GM21528 (cell line): ENCODE data around the gene KPNB1.

Experiments used
- ATAC-seq: cut with Tn5 transposase; IDR thresholded peaks from one replicate; pipeline ENCODE4 v1.9.1; 2021; ENCODE audit warnings: mild to moderate bottlenecking, moderate library complexity; ENCODE audit not compliant: unreplicated experiment, low FRiP score

The KPNB1 gene

DNA sequence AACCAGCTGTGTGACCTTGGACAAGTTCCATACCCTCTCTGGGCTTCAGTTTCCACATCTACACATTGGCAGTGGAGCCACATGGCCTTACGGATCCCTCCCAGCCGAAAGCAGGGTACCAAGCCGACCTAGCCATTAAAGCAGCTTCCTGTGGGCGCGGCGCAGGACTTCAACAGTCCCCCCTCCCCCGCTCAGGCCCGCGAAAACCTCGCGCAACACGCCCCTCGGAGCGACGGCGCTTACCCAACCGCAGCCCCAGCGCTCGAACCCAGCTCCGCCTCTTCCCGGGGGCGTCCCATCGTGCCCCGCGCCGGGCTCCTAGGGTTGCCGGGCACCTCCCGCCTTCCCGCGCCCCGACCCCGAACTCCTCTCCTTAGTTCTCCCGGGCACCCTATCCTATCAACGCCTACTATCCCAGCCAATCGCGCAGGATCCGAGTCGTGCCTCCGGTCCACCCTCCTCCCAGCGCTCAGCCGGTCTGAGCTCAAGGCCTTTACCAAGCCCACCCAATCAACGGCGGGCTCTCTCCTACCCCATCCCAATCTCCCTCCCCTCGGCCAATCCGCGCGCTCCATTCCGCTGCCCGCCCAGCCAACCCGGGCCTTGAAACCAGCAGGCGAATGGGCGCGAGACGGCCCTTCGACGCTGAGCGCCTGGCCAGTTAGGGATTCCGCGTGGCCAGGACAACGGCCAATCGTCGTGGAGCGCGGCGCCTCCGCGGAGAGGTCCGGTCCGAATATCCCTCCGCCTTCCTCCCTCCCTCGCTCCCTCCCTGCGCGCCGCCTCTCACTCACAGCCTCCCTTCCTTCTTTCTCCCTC lies at the start of gene KPNB1:
Gene KPNB1, plus strand, starts transcription at position 767 of the 819 bp plus-strand sequence. CDS start 326 bp downstream, outside the sequence.
- ATAC-seq: peak; percentile 85

DNA sequence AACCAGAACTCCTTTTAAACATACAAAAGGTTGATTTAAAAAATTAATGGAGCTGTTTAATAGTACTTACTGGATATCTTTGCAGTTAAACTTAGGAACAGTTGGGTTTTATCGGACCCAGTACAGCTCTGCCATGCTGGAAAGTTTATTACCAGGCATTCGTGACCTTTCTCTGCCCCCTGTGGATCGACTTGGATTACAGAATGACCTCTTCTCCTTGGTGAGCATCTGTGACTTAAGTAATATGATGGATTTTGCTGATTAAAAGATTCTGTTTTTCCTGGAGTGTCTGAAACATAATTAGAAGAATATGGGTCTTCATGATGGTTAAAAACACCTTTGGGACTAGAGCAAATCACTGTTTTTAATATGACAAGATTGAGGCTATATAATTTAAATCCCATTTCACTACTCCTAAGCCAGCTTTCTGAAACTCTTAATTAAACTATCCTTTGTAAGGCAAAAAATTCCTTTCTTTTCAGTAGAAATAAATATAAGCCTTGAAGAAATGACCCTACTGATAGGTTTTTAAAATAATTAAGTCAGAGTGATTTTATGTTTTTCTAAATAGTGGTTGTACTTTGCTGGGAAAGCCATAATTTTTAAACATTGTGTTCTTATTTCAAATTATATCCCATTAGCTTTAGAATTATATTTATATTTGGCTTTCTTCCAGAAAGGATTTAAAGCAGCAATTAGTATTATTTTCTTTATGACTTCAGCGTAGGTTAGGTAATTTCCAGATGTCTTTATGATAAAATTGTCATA lies 45.7 kb upstream of the KPNB1 start:
- ATAC-seq: no peak

- ATAC-seq: no peak
These were observed 45.2 kb upstream of the KPNB1 start for GRCh38 chr17:47604598-47604927.

DNA sequence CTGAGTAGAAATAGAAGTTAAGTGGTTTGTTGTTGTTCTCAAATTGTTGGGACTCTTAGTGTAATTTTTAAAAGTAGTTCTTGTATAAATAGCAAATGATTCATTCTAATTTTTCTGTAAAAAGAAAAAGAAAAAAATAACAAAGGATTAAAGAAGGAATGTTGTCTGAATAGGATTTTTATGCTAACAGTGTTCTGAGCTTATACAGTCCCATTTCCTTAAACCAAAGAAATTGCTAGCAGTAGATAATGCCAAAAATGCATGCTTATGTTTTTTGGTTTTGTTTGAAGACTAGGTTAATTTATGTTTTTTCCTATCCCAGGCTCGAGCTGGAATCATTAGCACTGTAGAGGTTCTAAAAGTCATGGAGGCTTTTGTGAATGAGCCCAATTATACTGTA lies 44.7 kb upstream of the KPNB1 start:
- ATAC-seq: no peak

DNA sequence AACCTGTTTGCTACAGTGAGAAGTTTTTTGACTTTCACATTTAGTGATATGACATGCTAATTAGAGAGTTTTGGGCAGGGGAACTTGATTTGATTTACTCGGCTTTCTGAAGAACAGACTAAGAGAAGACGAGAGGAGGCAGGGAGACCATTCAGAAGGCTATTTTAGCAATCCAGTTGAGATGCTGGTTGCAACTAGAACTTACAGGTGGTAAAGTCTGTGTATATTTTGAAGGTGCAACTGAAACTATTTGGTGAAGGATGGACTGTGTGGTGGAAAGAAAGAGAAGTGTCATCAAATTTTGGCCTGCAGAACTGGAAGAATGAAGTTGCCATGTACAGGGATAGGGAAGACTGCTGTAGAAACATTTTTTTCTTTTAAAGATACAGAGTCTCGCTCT lies 42.2 kb upstream of the KPNB1 start:
- no peak for ATAC-seq

GRCh38 chr17:47611372-47612350 lies 38.1 kb upstream of the KPNB1 start:
- ATAC-seq: no peak

- no peak for ATAC-seq
These were observed 33.8 kb upstream of the KPNB1 start for GRCh38 chr17:47615766-47616424.

- no peak for ATAC-seq
These were observed 31.3 kb upstream of the KPNB1 start for GRCh38 chr17:47618410-47618809.

DNA sequence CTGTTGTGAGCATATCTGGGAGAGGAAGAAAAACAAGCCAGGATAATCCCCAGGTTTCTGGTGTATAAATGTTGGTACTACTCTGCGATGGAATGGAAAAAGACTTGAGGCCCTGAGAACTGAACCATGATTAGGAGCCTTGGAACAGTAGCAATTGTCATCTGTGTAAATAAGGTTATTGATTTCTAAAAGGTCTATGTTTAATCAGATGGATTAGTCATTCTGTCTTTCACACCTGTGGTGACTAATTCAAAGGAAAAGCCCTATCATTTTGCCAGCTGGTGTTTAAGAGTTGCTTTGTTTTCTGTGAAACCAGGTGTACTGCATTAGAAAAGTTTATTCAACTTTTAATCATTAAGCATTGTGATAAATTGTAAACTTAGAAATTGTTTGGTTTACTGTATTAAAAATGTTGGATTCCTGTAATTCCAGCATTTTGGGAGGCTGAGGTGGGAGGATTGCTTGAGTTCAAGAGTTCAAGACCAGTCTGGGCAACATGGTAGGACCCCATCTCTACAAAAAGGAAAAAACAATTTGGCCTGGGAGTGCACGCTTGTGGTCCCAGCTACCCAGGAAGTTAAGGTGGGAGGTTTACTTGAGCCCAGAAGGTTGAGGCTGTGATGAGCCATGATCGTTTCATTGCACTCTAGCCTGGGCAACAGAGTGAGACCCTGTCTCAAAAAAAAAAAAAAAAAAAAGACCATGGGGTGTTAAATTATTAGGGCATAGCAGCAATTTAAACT lies 29.0 kb upstream of the KPNB1 start:
- no peak for ATAC-seq

DNA sequence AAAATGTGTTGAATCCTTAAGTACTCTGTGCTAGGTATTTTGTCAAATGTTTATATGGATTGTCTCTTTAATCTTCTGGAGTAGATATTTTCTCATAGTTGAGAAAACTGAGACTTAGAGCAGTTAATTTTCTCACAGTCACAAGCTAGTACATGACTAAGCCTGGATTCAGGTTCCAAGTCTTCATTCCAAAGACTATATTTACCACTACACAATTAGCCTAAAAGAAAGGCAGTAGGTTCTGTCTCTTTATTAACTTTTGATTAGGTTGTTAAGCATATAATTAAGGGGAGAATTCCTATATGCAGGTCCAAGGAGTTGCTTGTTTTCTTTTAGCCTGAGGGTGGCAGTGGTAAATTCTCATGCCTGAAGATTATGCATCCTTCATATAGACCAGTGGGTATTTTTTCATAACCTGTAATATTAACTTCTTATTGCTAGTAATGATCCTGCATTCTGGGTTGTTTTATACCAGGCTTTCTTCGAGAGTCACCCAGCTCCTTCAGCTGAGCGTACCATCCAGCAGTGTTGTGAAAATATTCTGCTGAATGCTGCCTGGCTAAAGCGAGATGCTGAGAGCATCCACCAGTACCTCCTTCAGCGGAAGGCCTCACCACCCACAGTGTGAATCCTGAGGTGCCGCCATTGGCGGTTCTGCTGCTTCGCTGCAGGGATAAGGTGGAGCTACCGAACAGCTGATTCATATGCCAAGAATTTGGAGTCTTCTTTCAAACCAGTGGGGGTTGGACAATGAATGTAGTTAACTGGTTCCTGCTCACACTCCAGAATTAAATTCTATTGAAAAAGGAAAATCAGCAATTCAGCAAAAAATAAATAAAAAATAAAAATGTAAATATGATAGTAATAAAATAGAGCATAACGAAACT lies 28.2 kb upstream of the KPNB1 start:
- ATAC-seq: no peak

DNA sequence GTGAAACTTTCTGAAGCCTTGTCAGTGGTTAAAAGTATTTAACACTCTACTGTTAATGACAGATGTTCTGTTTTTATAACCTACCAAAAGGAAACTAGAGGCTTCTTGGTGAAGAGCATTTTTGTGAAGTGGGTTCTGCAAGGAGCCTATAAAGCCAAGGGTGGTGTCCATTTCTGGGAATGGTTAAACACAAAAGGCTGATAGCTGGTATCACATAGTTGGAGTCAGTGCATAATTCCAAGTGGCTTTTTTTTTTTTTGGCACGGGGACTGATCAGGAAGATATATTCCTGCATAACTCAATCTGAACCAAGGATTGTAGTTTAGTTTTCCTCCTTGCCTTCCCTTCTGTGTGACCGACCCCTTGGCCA lies 27.6 kb upstream of the KPNB1 start:
- ATAC-seq: no peak

DNA sequence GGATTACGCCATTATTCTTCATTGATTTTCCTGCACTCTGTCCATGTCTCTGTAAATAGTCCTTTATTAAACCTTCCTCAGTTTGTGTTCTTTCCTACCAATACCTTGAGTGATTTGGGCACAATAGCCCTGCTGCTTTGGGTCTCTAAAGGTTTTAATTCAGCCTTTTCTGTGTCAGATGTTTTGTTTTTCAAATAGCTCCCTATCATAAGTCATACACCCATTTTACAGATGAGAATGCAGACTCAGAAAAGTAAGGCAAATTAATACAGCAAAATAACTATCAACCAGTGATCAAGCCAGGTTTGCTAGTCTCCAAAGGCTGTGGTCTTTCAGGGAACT lies 25.0 kb upstream of the KPNB1 start:
- no peak for ATAC-seq

- no peak for ATAC-seq
These were observed 21.6 kb upstream of the KPNB1 start for GRCh38 chr17:47628014-47628566.

DNA sequence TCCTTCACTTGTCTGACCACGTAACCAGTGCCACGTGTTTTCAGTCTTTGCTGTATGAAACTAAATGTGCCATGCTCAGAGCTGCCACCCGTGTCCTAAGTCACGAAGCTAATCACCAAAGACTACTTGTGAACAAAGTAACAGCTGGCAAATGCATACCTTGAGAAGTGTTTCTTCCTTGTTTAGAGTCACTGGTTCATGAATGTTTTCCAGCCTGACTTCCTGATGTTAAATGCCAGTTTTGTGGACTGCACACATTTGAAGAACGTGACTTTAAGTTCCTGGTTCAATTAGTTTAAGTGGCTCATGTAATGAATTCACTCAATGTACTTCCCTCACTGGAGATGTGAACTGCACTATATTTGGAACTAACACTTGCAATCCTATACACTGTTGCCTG lies 19.9 kb upstream of the KPNB1 start:
- no peak for ATAC-seq

GRCh38 chr17:47630614-47631013 lies 19.1 kb upstream of the KPNB1 start:
- no peak for ATAC-seq

DNA sequence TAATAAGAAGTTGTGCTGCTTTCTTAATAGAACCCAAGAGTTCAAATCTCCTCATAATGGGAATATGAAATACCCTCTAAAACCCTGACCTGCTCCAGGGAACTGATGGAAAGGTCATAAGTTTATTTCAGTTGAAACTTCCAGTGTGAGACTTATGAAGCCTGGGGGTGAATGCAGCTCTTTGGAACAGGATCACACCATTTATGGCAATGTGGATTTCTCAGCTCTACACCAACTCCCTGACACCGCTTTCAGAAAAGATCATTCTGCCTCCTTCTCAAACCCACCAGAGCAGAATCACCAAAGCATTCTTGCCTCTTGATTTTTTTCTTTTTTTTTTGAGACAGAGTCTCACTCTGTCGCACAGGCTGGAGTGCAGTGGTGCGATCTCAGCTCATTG lies 16.7 kb upstream of the KPNB1 start:
- ATAC-seq: no peak

- ATAC-seq: no peak
These were observed 15.7 kb upstream of the KPNB1 start for GRCh38 chr17:47633996-47634395.

- no peak for ATAC-seq
These were observed 14.8 kb upstream of the KPNB1 start for GRCh38 chr17:47634870-47635269.

DNA sequence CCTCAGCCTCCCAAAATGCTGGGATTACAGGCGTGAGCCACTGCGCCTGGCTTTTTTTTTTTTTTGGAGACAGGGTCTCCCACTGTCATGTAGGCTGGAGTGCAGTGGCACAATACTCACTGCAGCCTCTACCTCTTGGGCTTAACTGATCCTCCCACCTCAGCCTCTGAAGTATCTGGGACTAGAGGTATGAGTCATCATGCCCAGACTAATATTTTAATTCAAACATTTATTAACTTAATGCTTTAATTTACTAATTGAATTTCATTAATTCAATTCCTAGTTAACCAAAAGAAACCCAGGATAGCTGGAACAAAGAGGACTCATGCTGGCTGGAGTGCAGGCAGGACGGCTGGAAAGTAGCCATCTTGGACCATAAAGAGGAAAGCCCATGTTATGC lies 14.0 kb upstream of the KPNB1 start:
- no peak for ATAC-seq
